GOT3 (cell line): ENCODE measurements around the gene MAML2.

Experiments used
- DNase-seq: peaks from one replicate; lab custom pipeline; 2025; ENCODE audit warnings: mixed read lengths; lab: John Stamatoyannopoulos, UW

Gene MAML2

DNA sequence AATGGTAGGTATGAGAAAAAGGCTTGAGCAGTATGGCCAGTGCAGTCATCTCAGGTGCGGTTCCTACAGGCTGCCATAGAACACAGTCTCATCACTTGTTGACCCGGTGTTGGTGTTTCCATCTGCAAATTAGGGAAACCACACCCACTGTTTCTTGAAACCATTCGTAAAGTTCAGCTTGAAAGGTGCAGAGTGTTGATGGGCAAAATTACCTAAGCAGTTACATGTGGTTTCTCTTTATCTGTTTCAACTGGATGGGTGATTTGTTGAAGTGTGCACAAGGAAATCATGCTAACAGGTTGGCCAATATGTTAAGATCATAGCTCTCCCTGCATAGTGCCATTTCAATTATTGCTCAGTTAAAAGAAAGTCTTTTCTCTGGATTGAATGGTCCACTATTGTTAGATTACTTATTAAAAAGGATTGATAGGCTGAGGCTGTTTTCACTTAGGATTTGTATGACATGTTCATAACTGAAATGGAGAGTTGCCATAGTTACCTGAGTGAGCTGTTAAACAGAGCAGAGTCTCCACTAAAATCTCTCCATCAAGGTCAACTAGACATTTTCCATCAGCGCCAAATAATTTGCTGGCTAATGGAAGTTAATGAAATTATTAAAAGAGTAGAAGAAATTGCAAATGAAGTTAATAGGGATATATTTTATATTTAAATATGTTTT is 215.9 kb downstream of the MAML2 start:
- no peak for DNase-seq

DNA sequence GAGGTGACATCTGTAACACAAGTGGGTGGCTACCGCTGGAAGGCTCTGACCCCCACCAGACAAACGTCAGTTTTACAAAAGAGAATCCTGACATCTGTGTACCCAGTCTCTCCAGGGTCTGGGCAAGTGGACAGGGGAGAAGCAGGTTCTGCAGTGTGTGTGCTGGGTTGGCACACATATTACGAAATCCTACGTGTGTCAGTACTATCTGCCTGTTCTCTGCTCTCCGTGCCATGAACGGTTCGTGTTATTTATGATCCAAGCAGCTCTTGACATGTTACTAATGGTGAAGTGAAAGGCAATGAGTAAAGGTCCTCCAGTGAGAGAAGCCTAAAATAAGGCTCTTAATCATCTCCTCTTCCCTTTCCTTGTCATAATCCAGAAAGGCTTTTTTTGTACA is 217.6 kb downstream of the MAML2 start:
- no peak for DNase-seq

DNA sequence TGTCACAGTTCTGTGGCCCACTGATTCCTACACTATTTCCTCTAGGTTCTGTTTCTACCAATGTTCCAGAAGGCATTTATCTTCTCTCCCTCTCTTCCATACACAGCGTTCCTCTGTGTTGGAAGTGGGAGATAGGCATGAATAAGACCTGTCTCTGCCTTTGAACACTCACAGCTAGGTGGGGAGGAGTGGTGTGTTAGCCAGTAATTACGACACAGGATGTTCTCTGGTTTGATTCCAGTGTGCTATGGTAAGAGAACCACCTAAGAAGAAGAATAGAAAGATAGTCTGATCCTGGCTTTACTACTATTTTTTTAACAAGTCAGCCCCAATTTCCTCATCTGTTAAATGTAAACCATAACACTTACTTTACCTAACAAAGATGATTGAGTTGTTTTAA is 218.8 kb downstream of the MAML2 start:
- DNase-seq, result no peak

DNA sequence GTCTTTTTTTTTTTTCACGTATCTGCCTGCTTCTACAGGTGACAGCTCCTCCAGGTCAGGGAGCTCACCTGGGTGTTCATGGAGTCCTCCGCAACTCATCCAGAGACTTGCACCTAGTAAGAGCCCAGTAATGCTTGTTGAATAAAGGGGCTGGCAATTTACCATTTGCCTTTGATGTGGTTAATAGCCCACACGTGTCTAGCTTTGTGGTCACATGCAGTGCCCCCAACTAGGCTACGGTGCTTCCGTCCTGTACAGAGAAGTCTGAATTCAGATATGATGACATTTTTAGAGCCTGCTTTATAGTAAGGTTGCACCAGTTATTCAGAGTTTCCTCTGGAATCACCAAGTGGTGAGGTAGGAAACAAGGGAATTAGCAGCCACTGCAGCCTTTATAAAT is 219.7 kb downstream of the MAML2 start:
- DNase-seq, result no peak

DNA sequence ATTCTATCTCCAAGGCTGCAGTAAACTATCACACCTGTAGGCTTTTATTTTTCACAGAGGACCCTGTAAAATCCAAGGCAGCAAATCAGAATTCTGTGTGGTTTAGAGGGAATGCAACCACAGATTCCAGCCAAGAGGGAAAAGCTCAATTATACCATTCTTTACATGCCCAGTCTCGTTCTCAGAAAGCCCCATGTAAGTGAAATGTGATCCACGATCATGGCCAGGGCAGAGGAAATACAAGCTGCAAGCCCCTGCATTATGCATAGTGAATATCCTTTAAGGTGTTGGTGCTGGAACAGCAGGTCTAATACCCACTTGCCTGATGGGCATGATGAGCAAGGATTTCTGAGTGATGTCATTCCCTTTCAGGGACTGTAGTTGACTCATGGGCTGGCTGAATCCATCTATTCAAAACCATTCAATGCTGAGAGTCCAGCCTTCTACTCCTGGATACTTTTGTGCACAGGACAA is 220.4 kb downstream of the MAML2 start:
- no peak for DNase-seq

DNA sequence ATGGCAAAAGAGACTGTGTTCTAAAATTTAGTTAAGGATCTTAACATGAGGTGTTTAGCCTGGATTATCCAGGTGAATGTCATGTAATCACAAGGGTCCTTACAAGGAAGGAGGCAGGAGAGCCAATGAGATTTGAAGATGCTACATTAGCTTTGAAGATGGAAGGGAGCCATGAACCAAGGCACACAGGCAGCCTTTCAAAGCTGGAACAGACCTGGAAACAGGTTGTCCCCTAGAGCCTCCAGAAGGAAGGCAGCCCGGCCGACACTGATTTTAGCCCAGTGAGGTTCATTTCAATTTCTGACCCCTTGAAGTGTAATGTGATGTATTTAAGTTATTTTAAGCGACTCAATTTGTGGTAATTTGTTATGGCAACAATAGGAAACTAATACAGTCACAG is 223.8 kb downstream of the MAML2 start:
- DNase-seq, result no peak

DNA sequence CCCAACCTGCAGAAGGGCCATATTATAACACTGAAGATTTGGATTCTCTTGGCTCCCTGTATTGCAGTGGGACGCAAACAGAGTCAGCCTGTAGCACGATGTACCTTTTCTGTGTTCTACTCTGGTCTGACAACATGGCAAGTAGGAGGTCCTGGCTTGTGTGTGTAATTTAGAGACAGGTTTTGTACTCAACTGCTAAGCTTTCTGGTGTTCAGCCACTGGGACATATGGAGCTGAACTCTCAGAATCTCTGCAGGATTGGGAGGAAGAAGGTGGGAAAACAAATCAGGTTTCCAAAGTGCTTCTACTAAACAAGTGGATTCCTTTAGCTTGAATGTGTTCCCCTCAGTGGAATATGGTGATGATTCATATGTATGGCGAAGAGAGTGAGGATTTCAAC is 226.6 kb downstream of the MAML2 start:
- DNase-seq, result no peak

DNA sequence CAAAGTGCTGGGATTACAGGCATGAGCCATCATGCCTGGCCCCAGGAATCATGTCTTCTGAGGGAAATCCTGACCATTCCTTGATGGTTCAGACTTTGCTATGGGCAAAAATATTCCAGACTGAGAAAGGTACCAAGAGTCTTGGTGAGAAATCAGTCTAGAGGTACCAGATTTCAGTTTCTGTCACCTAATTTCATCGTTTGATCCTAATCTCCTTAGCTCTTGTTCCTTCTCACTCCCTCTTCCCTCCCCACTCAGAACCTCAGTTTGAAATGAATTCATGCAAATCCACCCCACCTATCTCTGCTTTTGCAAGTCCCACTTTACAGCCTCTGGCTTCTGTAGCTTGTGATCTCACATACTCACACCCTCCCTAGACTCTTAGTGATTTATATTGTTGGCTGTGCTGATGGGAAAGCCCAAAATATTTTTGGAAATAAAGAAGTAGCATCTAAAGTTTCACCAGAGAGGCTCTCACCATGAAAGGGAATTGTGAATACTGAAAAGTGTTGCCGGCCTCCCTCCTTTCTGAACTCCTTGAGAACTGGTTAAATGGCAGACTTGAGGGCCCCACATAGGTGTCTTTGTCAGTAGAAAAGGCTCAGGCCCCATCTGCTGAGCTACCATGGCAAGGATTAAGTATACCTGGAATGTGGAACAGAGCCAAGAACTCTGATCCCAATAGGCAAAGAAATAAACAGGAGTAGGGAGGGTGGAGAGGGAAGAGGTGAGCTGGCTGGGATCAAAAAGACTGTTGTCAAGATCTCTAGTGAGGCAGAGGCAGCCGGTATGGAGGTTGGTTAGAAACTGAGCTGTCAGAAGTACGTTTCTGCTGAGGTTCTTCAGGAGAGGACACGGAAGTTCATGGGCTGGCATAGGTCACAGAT is 228.6 kb downstream of the MAML2 start:
- no peak for DNase-seq

DNA sequence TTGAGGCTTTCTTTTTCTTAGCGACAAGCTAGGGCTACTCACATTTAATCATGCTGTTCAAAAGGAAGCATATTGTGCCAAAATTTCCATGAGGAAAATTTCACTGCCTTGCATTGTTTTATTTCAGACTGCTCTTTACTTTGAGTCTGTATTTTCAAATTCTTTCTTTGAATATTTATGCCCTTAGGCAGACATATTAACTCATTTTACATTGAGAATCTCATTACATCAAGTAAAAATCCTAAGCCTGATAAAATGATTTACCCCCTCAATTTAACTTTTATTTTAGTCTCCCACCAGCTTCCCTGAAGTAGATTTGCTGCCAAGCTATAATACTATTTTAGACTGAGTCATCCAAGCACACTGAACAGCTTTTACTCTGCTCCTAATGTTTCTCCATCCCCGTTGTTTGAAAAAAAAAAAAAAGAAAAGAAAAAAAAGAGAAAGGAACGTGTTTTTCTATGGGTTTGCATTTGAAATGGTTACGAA is 229.8 kb downstream of the MAML2 start:
- DNase-seq, result no peak

DNA sequence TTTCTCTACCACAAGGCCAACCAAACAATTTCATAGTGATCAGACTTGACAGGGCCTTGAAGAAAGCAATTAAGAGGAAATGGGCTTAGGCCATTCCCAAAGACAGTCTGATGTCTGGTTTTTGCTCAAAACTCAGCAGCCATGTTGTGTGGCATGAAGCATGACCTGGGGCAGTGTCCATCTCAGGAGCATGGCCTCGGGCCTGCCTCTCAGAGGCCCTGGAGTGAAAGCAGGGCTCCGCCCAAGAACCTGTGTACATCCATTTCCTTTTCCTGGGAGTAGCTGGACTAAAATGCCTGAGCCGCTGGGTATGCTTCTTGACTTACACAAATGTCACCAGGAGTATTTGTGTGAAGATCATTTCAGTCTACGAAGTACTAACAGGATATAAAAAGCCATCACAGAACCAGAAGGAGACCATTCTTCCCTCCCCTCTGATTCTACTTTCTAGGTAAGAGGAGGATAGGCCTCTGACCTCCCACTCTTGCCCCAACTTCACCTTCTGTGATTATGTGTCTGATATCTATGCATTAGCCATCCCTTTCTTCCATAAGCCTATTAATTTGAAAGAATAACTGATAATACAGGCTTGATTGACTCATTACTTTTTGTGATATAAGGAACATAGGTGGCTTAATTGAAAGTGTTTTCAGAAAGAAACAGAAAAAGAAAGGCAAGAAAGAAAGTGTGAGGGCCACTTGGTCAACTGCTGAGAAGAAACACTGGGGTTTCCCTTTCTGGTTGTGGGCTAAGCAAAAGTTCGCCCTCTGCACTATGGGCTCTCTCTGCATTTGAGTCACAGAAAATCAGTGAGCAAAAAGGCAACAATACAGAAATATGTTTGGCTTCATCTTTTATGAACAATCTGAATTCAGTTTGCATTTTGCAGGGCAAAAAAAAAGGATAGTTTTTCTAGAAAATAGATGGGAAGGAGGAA is 230.5 kb downstream of the MAML2 start:
- no peak for DNase-seq

DNA sequence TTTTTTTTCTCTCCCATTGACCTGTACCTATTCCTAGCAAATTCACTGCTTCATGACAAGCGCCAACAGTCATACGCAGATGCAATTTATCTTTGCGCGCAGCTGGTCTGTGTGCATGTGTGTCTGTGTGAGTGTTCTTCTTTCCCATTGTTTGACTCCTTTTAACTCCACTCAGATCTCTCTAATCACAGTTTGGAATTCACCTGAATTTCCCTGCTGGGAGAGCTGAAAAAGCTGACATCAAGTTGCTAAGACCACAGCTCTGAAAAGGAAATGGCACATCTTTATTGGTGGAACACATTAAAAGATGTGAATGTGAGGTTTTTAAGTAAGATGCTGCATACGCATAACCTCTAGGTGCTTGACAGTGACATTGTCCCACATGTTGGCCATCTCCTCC is 231.7 kb downstream of the MAML2 start:
- no peak for DNase-seq

DNA sequence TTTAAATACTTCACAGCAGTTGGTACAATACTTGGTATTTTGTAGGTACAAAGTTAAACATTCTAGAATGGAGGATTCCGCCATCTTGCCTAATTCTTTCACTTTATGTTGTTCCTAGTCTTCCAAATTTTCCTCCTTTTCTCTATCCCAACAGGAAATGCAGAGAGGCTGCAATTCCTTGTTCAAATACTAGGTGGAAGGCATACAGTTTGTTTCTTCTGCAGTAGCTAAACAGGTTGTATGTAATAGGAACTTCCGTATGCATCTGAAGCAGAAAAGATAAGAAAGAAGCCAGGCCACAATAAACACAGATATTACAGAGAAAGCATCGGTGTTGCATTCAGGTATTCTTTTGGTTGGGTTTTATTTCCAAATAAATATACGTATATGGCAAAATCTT is 232.7 kb downstream of the MAML2 start:
- no peak for DNase-seq

DNA sequence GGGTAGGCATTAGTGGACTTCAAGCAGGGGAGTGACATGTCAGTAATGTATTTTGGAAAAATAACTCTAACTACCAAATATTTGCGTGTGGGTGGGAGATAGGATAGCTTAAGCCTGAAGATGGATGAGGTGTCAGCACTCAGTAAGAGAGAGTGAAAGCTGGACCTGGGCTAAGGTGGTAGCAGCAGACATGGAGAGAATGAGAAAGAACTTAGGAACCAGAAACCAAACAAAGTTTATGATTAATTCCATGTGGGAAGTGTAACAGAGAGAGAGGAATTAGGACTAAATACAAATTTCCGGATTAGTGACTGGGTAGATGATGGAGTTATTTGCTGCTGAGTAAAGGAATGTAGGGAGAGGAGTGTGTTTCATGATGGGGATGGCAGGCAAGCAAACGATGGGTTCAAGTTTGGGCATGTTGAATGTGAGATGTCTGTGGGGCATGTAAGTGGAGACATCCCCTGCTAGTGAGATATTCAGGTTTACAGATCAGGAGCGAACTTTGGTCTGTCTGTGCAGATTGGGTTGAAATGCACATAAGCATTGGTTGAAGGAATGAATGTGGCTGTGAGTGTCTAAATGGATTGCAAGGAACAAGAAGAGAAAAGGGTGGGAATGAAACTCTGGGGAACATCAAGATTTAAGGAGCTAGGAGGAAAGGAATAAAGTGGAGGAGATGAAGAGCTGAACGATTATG is 233.5 kb downstream of the MAML2 start:
- no peak for DNase-seq

DNA sequence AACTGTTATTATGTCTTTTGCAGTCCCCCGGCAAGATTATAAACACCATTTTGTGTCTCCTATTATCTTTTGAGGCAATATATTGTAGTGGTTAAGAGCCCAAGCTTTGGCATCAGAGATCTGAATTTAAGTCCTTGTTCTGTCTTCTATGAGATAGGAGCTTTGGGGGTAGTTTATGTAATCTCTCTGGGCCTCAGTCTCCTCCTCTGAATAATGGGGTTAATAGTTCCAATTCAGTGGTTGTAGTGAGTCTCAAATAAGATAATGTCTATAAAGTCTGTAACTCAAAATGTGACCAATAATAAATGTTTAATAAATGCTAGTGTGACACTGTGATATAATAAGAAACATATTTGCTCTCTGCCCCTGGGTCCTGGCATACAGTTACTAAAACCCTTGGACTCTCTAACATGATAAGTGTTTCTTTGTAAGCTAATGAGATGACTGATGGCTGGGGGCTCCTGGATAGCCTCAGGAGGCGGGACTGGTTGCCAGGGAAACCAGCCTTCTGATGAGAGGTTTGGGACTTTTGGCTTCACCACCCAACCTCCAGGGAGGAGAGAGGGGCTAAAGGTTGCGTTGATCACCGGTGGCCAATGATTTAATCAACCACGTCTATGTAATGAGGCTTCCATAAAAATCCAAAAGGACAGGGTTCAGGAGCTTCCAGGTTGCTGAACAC is 235.7 kb downstream of the MAML2 start:
- no peak for DNase-seq

DNA sequence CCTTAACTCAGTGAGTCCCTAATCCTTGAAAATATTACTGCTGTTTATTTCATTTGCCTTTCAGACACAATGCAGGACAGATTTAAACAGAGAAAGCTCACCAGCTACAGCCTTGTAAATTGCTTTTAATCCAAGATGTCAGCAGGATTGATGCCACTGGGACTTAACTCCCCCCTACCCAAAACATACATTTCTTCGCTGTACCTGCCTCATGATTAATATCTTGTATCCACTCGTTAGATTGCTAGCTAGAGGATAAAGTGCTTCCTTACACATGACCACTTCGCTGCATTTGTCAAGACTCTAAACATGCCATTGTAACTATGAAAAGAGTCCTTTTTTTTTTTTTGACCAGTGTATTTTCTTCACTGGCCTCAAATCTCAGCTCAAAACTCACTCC is 236.3 kb downstream of the MAML2 start:
- DNase-seq, result no peak

DNA sequence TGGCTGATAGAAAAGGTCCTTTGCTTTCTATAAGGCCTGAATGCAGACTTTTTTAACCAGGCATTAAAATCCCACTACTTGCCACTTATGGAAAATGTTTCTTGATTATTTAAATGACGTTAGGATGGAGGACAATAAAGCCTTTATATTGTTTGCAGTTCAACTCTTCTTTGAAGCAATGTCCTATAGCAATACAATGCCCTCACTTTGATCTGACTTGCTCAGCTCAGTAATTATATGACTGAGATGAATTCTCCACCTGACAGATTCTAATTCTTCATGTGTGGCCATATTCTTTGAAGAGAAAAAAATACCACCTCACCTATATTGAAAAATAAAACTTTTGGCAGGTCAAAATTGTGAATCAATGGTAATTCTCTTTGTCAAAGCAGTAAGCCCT is 237.1 kb downstream of the MAML2 start:
- no peak for DNase-seq

DNA sequence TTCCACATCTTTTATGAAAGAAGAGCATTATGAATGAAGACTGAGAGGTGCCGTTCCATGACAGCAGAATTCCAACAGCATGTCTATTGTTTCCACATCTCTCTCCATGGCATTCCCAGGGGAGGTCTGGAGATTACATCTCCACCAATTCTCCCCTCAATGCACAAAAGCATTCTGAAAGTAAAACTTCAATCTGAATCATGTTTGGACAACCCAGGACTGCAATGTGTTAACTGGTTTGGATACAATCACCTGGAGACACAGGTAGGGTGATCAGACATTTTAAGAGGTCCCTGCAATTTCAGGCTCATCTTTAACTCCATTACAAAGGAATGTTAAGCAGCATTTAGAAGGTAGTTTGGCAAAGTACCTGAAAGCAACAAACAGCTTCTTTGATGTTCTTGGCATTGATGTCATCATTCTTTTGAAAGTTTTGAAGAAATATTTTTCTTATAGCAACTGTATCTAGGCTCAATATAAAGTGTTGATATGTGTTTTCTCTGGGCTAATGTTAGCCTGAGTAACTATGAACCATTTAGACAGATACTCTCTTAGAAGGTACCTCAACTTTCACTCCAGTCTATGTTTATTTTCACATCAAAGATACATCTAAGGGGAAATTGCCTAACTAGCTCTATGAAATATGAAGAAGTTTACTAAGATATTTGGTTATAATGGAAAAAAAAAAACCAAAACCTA is 237.6 kb downstream of the MAML2 start:
- no peak for DNase-seq

DNA sequence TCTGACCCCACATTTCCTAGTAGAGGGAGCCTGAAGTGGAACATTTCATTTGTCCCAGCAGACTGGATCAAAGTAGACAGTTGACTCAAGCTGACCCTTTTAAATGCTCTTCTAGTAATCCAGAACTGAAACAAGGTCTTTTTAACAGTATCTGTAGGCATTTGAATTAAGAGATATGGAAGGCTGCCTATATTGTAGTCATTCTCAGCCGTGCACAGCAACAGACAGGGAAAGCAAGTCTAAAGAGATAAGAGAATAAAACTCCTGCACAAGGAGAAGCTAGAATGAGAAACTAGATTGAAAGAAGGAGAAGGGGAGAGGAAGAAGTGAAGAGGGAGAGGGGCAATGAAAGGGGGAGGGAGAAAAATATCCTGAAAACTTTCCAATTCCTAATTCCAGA is 238.5 kb downstream of the MAML2 start:
- DNase-seq, result no peak

DNA sequence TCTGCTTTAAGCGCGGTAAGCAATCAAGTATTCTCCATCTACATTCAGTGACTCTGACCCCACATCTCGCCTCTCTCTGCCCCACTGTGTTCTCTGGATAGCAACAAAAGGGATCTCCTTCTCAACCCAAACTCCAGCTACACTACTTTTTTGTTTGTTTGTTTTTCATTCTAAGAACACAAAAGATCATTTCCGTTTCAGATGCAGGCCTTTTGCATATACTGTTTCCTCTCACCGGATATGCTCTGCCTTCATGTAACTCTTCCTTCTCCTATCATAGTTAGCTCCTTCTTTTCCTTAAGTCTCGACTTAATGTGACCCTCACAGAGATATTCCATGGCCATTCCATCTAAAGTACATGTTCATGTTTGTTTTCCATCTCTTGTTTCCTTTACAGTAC is 239.3 kb downstream of the MAML2 start:
- DNase-seq, result no peak

DNA sequence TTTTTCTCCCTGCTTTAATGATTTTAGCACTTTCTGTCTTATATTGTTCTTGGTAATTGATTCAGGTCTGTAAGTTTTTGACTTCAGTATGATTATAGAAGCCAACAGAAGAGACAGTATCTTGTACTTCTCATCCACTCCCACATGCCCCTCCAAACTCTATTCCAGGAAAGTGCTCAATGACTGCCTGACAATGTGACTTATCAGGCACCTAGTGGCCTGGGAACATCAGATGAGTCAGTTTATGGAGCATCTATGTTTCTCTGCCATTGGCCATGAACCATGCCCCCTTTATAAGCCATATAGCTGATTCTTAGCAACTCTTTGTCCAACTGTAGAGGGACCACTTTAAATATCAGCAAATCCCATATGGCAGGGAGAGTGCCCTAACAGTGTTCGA is 239.9 kb downstream of the MAML2 start:
- no peak for DNase-seq
